OCI-LY3 (cell line): ENCODE results near the gene TXNDC12.
A peak's percentile ranks its signal among the peaks of the same experiment; 100 is the strongest.
"Not testable (repeated sequence)": the region's sequence is repeated elsewhere in the genome, so short reads cannot be mapped to it uniquely, and the experiment has no call there.

Source experiments
- H2AFZ ChIP-seq: fragments of 200-600, 300-600 bp; shearing (Covaris generic); 2 replicates; pipeline ENCODE4 v1.6.0; 2014; ENCODE audit warnings: antibody characterized with exemption, low read depth, low read length
- H3K27ac ChIP-seq: fragments of 200-600, 300-600 bp; sonication (generic); 2 replicates; pipeline ENCODE4 v1.5.1; 2014; ENCODE audit warnings: mild to moderate bottlenecking, low read length, moderate library complexity, mixed read lengths
- H3K27me3 ChIP-seq: fragments of 200-600, 300-600 bp; sonication (generic); 2 replicates; pipeline ENCODE4 v1.6.1; 2014; ENCODE audit warnings: low read depth, low read length, mixed read lengths
- H3K36me3 ChIP-seq: fragments of 200-600, 300-600 bp; sonication (generic); replicated peaks from 2 replicates; pipeline ENCODE3; 2014; ENCODE audit warnings: low read depth, low read length, mixed read lengths
- H3K4me1 ChIP-seq: fragments of 300-600, 200-600 bp; sonication (generic); 2 replicates; pipeline ENCODE4 v1.6.1; 2014; ENCODE audit warnings: low read length, mixed read lengths
- H3K4me2 ChIP-seq: fragments of 200-600, 300-600 bp; sonication (generic); 2 replicates; pipeline ENCODE4 v1.6.1; 2014; ENCODE audit warnings: low read length, mixed read lengths
- H3K4me3 ChIP-seq: fragments of 300-600, 200-600 bp; sonication (generic); 2 replicates; pipeline ENCODE4 v1.5.1; 2014; ENCODE audit warnings: antibody characterized with exemption, mild to moderate bottlenecking, low read length, moderate library complexity
- H3K79me2 ChIP-seq: fragments of 300-600, 200-600 bp; shearing (Covaris generic); 2 replicates; pipeline ENCODE4 v1.6.1; 2014; ENCODE audit warnings: mild to moderate bottlenecking, low read length, mixed read lengths
- H3K9ac ChIP-seq: fragments of 300-600, 200-600 bp; shearing (Covaris generic); 2 replicates; pipeline ENCODE4 v1.6.0; 2014; ENCODE audit warnings: mild to moderate bottlenecking, low read length, moderate library complexity
- H3K9me3 ChIP-seq: fragments of 200-600, 300-600 bp; shearing (Covaris generic); 2 replicates; pipeline ENCODE4 v1.6.1; 2014; ENCODE audit warnings: low read length, mixed read lengths; ENCODE audit not compliant: insufficient read depth
- H4K20me1 ChIP-seq: fragments of 200-600, 300-600 bp; sonication (generic); 2 replicates; pipeline ENCODE4 v1.6.1; 2016; ENCODE audit warnings: low read length, mixed read lengths; ENCODE audit not compliant: insufficient read depth
- EZH2phosphoT487 ChIP-seq: fragments of 200-600 bp; shearing (Covaris generic); IDR thresholded peaks from 2 replicates; pipeline ENCODE4 v1.6.1; 2018; ENCODE audit warnings: antibody characterized with exemption, mixed run types, low read depth
- TF ChIP-seq, protein P1 (sequence below): fragments of 200-600, 300-600 bp; sonication (generic); IDR thresholded peaks from 2 replicates; pipeline ENCODE4 v1.5.1; 2014; ENCODE audit warnings: antibody characterized with exemption, low read length, low read depth

The TXNDC12 gene

DNA sequence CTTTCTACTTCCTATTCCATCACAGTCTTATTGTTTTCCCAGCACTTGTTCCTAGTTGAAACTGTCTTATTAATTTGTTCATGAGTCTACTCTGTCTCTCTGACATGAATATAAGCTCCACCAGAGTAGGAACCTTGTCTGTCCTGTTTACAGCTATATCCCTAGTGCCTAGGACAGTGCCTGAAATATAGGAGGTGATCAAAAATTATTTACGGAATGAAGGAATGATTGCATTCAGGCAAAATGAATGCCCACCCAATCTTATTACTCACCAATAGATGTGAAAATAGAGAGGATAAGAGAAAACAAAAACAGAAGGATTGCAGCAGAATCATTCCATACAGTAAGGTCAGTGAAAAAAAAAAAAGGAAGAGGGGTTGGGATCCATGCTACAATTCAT is 1.1 kb downstream of the TXNDC12 start:
- H3K4me1 ChIP-seq: peaks cover 18% of the 10 kb centered on the region
- peaks cover 60% of the 10 kb centered on the region for H3K79me2 ChIP-seq
- TF ChIP-seq EZH2phosphoT487: no peak
- TF ChIP-seq, protein P1, sequence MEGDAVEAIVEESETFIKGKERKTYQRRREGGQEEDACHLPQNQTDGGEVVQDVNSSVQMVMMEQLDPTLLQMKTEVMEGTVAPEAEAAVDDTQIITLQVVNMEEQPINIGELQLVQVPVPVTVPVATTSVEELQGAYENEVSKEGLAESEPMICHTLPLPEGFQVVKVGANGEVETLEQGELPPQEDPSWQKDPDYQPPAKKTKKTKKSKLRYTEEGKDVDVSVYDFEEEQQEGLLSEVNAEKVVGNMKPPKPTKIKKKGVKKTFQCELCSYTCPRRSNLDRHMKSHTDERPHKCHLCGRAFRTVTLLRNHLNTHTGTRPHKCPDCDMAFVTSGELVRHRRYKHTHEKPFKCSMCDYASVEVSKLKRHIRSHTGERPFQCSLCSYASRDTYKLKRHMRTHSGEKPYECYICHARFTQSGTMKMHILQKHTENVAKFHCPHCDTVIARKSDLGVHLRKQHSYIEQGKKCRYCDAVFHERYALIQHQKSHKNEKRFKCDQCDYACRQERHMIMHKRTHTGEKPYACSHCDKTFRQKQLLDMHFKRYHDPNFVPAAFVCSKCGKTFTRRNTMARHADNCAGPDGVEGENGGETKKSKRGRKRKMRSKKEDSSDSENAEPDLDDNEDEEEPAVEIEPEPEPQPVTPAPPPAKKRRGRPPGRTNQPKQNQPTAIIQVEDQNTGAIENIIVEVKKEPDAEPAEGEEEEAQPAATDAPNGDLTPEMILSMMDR: no peak
- H3K9ac ChIP-seq: peak overlapping the region; percentile 88
- H3K27ac ChIP-seq: no peak overlapping the region
- peak overlapping the region; percentile 97 for H3K4me3 ChIP-seq
- H2AFZ ChIP-seq: no peak overlapping the region
- no peaks in the 10 kb centered on the region for H3K36me3 ChIP-seq
- no peaks in the 10 kb centered on the region for H3K9me3 ChIP-seq
- H3K27me3 ChIP-seq: no peaks in the 10 kb centered on the region
- peak overlapping the region; percentile 97 for H3K4me2 ChIP-seq
- H4K20me1 ChIP-seq: peaks cover 10% of the 10 kb centered on the region; the same call in 1 of the 2 replicates

DNA sequence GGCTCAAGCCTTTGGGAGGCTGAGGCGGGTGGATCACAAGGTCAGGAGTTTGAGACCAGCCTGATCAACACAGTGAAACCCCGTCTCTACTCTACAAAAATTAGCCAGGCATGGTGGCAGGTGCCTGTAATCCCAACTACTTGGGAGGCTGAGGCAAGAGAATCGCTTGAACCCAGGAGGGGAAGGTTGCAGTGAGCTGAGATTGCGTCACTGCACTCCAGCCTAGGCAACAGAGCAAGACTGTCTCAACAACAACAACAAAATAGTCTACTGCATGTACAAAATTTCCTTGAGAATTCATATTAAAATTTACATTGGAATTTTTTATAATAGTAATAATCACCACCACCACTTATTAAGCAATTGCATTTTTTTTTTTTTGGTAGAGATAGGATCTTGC is 5.7 kb downstream of the TXNDC12 start:
- not testable (repeated sequence) for H4K20me1 ChIP-seq
- peaks cover 17% of the 10 kb centered on the region for H3K79me2 ChIP-seq

DNA sequence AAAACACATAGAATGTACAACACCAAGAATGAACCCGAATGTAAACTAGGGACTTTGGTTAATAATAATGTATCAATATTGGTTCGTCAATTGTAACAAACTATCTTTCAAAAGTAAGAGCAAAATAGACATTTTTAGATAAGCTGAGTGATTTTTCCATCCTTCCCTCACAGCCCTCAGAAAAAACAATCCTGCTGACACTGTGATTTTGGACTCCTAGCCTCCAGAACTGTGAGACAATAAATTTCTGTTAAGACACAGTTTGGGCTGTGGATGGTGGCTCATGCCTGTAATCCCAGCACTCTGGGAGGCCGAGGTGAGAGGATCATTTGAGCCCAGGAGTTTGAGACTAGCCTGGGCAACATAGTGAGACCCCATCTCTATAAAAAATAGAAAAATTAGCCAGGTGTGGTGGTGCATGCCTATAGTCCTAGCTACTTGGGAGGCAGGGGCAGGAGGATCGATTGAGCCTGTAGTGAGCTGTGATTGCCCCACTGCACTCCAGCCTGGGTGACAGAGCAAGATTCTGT is 9.3 kb downstream of the TXNDC12 start:
- H2AFZ ChIP-seq, H3K79me2 ChIP-seq, H3K4me2 ChIP-seq, H3K27me3 ChIP-seq, H3K4me1 ChIP-seq, H3K9me3 ChIP-seq, H3K9ac ChIP-seq, H4K20me1 ChIP-seq, H3K27ac ChIP-seq, H3K4me3 ChIP-seq: not testable (repeated sequence)
- peaks cover 10% of the 10 kb centered on the region for H3K36me3 ChIP-seq

More for the DNA sequence above, 5.7 kb downstream of the TXNDC12 start:
- H3K4me2 ChIP-seq, H3K9ac ChIP-seq, H3K27ac ChIP-seq, H3K27me3 ChIP-seq, H2AFZ ChIP-seq, H3K36me3 ChIP-seq, H3K9me3 ChIP-seq, H3K4me3 ChIP-seq, H3K4me1 ChIP-seq: not testable (repeated sequence)

DNA sequence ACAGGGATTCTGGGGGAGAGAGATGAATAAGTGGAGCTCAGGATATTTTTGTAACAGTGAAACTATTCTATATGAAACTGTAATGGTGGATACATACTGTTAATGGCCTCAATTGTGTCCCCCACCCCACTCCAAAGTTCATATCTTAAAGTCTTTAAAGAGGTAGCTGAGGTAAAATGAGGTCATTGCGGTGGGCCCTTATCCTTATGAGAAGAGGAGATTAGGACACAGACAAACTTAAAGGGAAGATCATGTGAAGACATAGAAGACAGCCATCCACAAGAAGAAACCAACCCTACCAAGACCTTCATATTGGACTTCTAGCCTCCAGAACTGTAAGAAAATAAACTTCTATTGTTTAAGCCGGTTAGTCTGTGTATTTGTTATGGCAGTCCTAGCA is 9.8 kb downstream of the TXNDC12 start:
- Histone ChIP-seq H3K4me3 (no peak overlapping the region), H3K79me2 (peaks cover 9% of the 10 kb centered on the region), H4K20me1 (no peaks in the 10 kb centered on the region)

GRCh38 chr1:52041551-52042185 is 13.3 kb downstream of the TXNDC12 start:
- Histone ChIP-seq H3K79me2 (peaks cover 6% of the 10 kb centered on the region), H3K9ac (no peak overlapping the region), H3K27me3 (no peaks in the 10 kb centered on the region), H3K9me3 (no peaks in the 10 kb centered on the region), H2AFZ (no peak overlapping the region), H3K4me3 (no peak overlapping the region), H4K20me1 (no peaks in the 10 kb centered on the region), H3K36me3 (peaks cover 6% of the 10 kb centered on the region), H3K27ac (no peak overlapping the region), H3K4me2 (no peak overlapping the region), H3K4me1 (no peaks in the 10 kb centered on the region)
- TF ChIP-seq, protein P1: no peak
- no peak for TF ChIP-seq EZH2phosphoT487

More for the DNA sequence above, 9.8 kb downstream of the TXNDC12 start:
- H3K4me1 ChIP-seq: no peaks in the 10 kb centered on the region
- no peaks in the 10 kb centered on the region for H3K9me3 ChIP-seq
- H3K27me3 ChIP-seq: no peaks in the 10 kb centered on the region
- peaks cover 10% of the 10 kb centered on the region for H3K36me3 ChIP-seq
- H3K27ac ChIP-seq: no peak overlapping the region
- no peak overlapping the region for H2AFZ ChIP-seq
- H3K9ac ChIP-seq: no peak overlapping the region
- no peak for TF ChIP-seq EZH2phosphoT487
- TF ChIP-seq, protein P1: no peak
- no peak overlapping the region for H3K4me2 ChIP-seq
